Karpas-422 (cell line): ENCODE results near the gene ABCC2. TPM values are rescaled to one million over a fixed set of nuclear protein-coding genes. Genes with fewer than 3 reads are reported as not detected.
"Not testable (repeated sequence)": the region's sequence is repeated elsewhere in the genome, so short reads cannot be mapped to it uniquely, and the experiment has no call there.

Experiments
- DNase-seq: peaks from one replicate; pipeline ENCODE4 v3.0.0-alpha.2; 2015
- H2AFZ ChIP-seq: fragments of 200-600 bp; sonication (generic); 2 replicates; pipeline ENCODE4 v1.6.1; 2014; ENCODE audit warnings: antibody characterized with exemption, low read length, mixed read lengths
- H3K27ac ChIP-seq: fragments of 200-600 bp; sonication (generic); 2 replicates; pipeline ENCODE4 v1.5.1; 2014; ENCODE audit warnings: mild to moderate bottlenecking, low read length, moderate library complexity
- H3K27me3 ChIP-seq: fragments of 200-600 bp; sonication (generic); 2 replicates; pipeline ENCODE4 v1.6.1; 2014; ENCODE audit warnings: low read length, mixed read lengths
- H3K36me3 ChIP-seq: fragments of 200-600 bp; sonication (generic); 2 replicates; pipeline ENCODE4 v1.6.1; 2014; ENCODE audit warnings: low read length, mixed read lengths; ENCODE audit not compliant: insufficient read depth
- H3K4me1 ChIP-seq: fragments of 200-600 bp; sonication (generic); 2 replicates; pipeline ENCODE4 v1.6.1; 2014; ENCODE audit warnings: mild to moderate bottlenecking, low read length, mixed read lengths
- H3K4me2 ChIP-seq: fragments of 200-600 bp; sonication (generic); 2 replicates; pipeline ENCODE4 v1.6.1; 2014; ENCODE audit warnings: low read length, low read depth, mild to moderate bottlenecking; ENCODE audit not compliant: poor library complexity, severe bottlenecking
- H3K4me3 ChIP-seq: fragments of 200-600 bp; sonication (generic); 2 replicates; pipeline ENCODE4 v1.5.1; 2014; ENCODE audit warnings: mild to moderate bottlenecking, antibody characterized with exemption, low read length, mixed read lengths
- H3K79me2 ChIP-seq: fragments of 200-600 bp; sonication (generic); 2 replicates; pipeline ENCODE4 v1.6.1; 2014; ENCODE audit warnings: mild to moderate bottlenecking, low read length, mixed read lengths
- H3K9ac ChIP-seq: fragments of 200-600 bp; sonication (generic); 2 replicates; pipeline ENCODE4 v1.6.0; 2014; ENCODE audit warnings: low read length
- H3K9me2 ChIP-seq: fragments of 200-600 bp; sonication (generic), shearing (Covaris generic); replicated peaks from 2 replicates; pipeline ENCODE4 v1.6.0; 2014; ENCODE audit warnings: mild to moderate bottlenecking, low read length, moderate library complexity; ENCODE audit not compliant: insufficient read depth
- H3K9me3 ChIP-seq: fragments of 300-700, 200-600 bp; sonication (generic); 2 replicates; pipeline ENCODE4 v1.6.1; 2014; ENCODE audit warnings: low read length, mixed read lengths
- H4K20me1 ChIP-seq: fragments of 200-600 bp; sonication (generic); 2 replicates; pipeline ENCODE4 v1.6.1; 2014; ENCODE audit warnings: mild to moderate bottlenecking, antibody characterized with exemption, low read length, low read depth; ENCODE audit not compliant: insufficient read depth
- total RNA-seq: library from RNA; depleted of rRNA; stranded (reverse); fragments of >200 nt; shearing (Covaris generic); gene quantifications from 2 replicates; pipeline ENCODE4 v1.2.3, GENCODE V29; 2014; ENCODE audit warnings: low replicate concordance

ABCC2 gene
- total RNA-seq, 1 experiment from 2014 or later: 0.07 TPM

DNA sequence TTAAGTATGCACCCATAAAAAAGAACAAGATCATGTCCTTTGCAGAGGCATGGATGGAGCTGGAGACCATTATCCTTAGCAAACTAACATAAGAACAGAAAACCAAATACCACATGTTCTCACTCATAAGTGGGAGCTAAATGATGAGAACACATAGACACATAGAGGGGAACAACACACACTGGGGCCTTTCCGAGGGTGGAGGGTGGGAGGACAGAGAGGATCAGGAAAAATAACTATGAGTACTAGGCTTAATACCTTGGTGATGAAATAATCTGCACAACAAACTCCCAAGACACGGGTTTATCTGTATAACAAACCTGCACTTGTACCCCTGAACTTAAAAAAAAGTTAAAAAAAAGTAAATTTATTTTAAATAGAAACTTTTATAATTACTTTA lies 36.3 kb upstream of the ABCC2 start:
- not testable (repeated sequence) for H3K27me3 ChIP-seq, H4K20me1 ChIP-seq, H3K4me1 ChIP-seq, H3K4me3 ChIP-seq, H3K9ac ChIP-seq, H3K9me2 ChIP-seq, H3K27ac ChIP-seq, H3K4me2 ChIP-seq, H2AFZ ChIP-seq, H3K9me3 ChIP-seq, DNase-seq
- Histone ChIP-seq H3K36me3 (peaks cover 73% of the 10 kb centered on the region; the same call in 1 of the 2 replicates), H3K79me2 (peaks cover 45% of the 10 kb centered on the region)

DNA sequence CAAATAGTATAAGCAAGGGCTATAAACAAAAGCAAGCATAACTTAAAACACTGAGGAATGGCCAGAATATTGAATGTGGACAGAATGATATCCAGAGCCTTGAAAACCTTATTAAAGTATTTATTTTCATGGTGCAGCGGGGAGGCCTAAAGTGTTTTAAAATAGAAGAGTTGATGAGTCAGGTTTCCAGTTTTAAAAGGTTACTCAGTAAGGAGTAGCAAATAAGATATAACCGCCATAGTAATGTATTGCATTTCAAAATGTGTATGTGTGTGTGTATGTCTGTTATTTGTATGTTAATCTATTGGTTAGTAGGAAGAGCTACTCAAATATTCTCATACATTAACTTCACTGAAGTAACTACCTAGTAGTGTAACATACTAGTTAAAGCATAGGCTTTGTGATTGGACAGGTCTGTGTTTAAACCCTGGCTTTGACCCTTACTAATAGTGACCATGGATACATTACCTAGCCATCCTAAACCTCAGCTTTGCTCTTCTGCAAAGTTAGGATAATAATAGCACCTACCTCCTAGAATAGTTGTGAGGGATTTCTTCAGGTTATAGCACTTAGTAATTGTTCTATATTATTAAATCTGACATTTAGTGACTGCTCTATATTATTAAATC lies 33.5 kb upstream of the ABCC2 start:
- no peak overlapping the region for H3K27ac ChIP-seq
- H3K9ac ChIP-seq: no peak overlapping the region
- H3K36me3 ChIP-seq: peaks cover 67% of the 10 kb centered on the region; the same call in 1 of the 2 replicates
- H3K27me3 ChIP-seq: no peaks in the 10 kb centered on the region
- H3K9me2 ChIP-seq: no peaks in the 10 kb centered on the region
- H2AFZ ChIP-seq: no peak overlapping the region
- no peak overlapping the region for H3K4me3 ChIP-seq
- H3K9me3 ChIP-seq: no peaks in the 10 kb centered on the region
- no peaks in the 10 kb centered on the region for H3K4me1 ChIP-seq
- peaks cover 31% of the 10 kb centered on the region for H3K79me2 ChIP-seq
- no peak overlapping the region for H3K4me2 ChIP-seq
- H4K20me1 ChIP-seq: no peaks in the 10 kb centered on the region
- DNase-seq: no peak

DNA sequence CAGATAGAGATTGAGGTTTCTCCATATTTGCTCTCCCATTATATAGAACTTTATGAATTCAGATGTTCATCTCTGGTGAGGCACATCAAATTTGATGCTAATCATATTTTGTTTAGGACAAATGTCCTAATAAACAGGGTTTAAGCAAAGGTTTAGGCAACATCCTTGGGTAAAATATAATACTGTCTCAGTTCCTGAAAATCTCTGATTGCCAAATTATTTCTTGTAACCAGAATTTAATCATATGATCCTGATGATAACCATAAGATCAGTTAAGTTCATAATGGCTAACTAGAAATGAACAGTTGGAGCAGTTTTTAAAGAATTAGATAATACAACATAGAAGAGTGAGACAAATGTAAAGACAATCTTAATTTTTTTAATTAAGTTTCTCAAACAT lies 31.8 kb upstream of the ABCC2 start:
- DNase-seq: no peak
- Histone ChIP-seq H3K9me3 (no peaks in the 10 kb centered on the region), H3K27ac (no peak overlapping the region), H3K79me2 (peaks cover 27% of the 10 kb centered on the region), H3K9ac (no peak overlapping the region), H3K27me3 (no peaks in the 10 kb centered on the region), H3K4me3 (no peak overlapping the region), H2AFZ (no peak overlapping the region), H4K20me1 (no peaks in the 10 kb centered on the region), H3K4me1 (no peaks in the 10 kb centered on the region), H3K36me3 (peaks cover 67% of the 10 kb centered on the region), H3K9me2 (no peaks in the 10 kb centered on the region), H3K4me2 (no peak overlapping the region)

DNA sequence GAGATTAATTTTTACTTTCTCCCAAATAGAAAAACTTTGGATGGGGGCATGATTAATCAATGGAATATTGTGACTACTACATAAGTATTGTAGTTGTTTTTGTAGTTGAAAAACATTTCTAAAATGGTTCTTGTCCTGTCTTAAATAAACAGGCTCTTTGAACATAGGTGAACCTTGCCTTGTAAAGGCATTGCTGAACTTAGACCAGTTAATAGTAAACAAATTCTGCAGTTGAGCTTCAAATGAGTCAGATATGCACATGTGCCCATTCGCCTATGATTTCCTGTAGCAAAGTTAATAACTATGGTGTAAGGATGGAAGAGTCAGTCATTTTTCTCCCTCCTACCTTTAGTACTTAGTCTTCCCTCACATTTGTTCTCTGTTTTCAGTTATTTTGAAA lies 27.8 kb upstream of the ABCC2 start:
- Histone ChIP-seq H3K4me2 (no peak overlapping the region), H3K27ac (no peak overlapping the region), H3K9ac (no peak overlapping the region), H3K9me2 (no peaks in the 10 kb centered on the region), H3K4me1 (no peaks in the 10 kb centered on the region), H3K4me3 (no peak overlapping the region), H3K9me3 (no peaks in the 10 kb centered on the region), H2AFZ (no peak overlapping the region), H3K79me2 (peaks cover 5% of the 10 kb centered on the region; the same call in 1 of the 2 replicates), H3K27me3 (no peaks in the 10 kb centered on the region), H4K20me1 (no peaks in the 10 kb centered on the region), H3K36me3 (peaks cover 62% of the 10 kb centered on the region)
- DNase-seq: no peak

DNA sequence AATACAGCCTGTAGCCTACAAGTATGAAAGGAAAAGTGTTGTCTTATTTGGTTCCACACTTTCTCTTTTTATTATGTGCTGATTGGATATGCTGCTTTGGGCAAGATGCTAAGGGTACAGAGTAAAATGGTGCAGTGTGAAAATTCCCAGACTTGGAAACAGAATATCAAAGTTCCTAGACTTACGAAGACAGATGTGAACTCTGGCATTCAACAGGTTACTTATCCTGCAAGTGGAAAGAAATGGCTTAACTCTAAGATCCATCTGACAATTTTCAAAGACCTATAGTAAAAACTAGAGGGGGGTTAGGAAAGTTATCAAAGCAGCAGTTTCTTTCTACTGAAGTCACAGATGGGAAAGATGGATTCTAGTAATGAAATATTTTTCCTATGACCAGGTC lies 26.3 kb upstream of the ABCC2 start:
- H3K9me3 ChIP-seq: no peaks in the 10 kb centered on the region
- no peaks in the 10 kb centered on the region for H3K27me3 ChIP-seq
- no peak overlapping the region for H3K4me2 ChIP-seq
- no peak overlapping the region for H3K27ac ChIP-seq
- no peak for DNase-seq
- H3K36me3 ChIP-seq: peaks cover 52% of the 10 kb centered on the region
- H3K79me2 ChIP-seq: no peaks in the 10 kb centered on the region
- no peaks in the 10 kb centered on the region for H3K4me1 ChIP-seq
- H4K20me1 ChIP-seq: no peaks in the 10 kb centered on the region
- no peak overlapping the region for H2AFZ ChIP-seq
- H3K9me2 ChIP-seq: no peaks in the 10 kb centered on the region
- H3K9ac ChIP-seq: no peak overlapping the region
- H3K4me3 ChIP-seq: no peak overlapping the region

DNA sequence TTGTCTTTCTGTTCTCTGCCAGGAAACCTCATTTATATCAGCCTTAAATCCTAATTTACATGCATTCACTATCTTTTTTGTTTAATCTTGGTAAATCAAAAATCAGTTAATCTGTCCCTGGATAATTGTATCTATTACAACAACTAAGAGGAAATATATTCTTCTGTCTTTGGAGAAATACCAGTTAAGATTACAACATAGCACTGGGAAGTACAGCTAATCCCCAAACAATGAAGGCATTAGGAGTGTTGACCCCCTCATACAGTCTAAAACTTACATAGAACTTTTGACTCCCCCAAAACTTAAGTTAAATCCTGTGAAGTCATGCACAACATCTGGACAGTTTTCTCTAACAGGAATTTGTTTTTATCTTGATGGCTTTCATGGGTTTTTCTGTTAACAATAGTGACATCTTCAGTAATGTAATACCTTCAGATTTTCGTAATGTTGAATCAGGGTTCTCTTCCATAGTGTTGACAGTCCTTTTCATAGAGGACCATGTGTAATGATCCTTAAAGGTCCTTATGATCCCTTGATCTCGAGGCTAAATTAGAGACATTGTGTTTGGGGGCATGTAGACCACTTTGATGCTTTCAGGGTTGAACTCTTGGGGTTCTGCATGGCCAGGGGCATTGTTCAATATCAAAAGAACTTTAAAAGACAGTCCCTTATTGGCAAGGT lies 24.1 kb upstream of the ABCC2 start:
- no peaks in the 10 kb centered on the region for H3K27me3 ChIP-seq
- peaks cover 40% of the 10 kb centered on the region for H3K36me3 ChIP-seq
- H3K9ac ChIP-seq: no peak overlapping the region
- H3K9me2 ChIP-seq: no peaks in the 10 kb centered on the region
- no peak overlapping the region for H3K4me2 ChIP-seq
- no peak for DNase-seq
- no peaks in the 10 kb centered on the region for H3K9me3 ChIP-seq
- H3K27ac ChIP-seq: no peak overlapping the region
- no peaks in the 10 kb centered on the region for H3K4me1 ChIP-seq
- H4K20me1 ChIP-seq: no peaks in the 10 kb centered on the region
- no peak overlapping the region for H2AFZ ChIP-seq
- H3K79me2 ChIP-seq: no peaks in the 10 kb centered on the region
- H3K4me3 ChIP-seq: no peak overlapping the region

DNA sequence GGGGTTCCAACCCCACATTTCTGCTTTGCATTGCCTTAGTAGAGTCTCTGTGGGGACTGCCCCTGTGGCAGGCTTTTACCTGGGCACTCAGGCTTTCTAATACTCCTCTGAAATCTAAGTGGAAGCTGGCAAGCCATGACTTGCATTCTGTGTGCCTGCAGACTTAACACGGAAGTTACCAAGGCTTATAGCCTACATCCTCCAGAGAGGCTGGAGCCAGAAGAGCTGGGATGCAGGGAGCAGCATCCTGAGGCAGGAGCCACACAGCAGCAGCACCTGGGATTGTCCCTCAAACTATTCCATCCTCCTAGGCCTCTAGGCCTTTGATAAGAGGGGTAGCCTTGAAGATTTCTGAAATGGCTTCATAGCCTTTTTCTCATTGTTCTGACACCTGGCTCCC lies 22.1 kb upstream of the ABCC2 start:
- no peak overlapping the region for H2AFZ ChIP-seq
- no peaks in the 10 kb centered on the region for H3K9me3 ChIP-seq
- H3K79me2 ChIP-seq: no peaks in the 10 kb centered on the region
- no peaks in the 10 kb centered on the region for H4K20me1 ChIP-seq
- no peak overlapping the region for H3K4me2 ChIP-seq
- H3K27ac ChIP-seq: no peak overlapping the region
- no peaks in the 10 kb centered on the region for H3K9me2 ChIP-seq
- H3K9ac ChIP-seq: no peak overlapping the region
- H3K4me3 ChIP-seq: no peak overlapping the region
- DNase-seq: no peak
- peaks cover 28% of the 10 kb centered on the region for H3K36me3 ChIP-seq
- H3K27me3 ChIP-seq: no peaks in the 10 kb centered on the region
- peaks cover 3% of the 10 kb centered on the region; the same call in 1 of the 2 replicates for H3K4me1 ChIP-seq

DNA sequence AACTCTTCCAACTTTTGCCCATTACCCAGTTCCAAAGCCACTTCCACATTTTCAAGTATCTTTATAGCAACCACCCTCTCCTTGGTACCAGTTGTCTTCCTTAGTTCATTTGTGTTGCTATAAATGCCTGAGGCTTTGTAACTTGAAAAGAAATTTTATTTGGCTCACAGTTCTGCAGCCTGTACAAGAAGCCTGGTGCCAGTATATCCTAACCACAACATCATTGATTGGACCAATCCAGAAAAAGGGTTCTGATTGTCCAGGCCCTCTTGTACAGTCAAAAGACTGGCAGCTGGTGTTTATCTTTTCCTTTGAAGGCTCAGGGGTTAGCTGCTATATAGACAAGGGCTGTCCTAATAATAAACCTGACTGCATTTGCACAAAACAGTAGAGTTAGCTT lies 21.1 kb upstream of the ABCC2 start:
- H2AFZ ChIP-seq: no peak overlapping the region
- H3K4me1 ChIP-seq: peaks cover 3% of the 10 kb centered on the region; the same call in 1 of the 2 replicates
- no peaks in the 10 kb centered on the region for H3K27me3 ChIP-seq
- no peak overlapping the region for H3K4me3 ChIP-seq
- H3K4me2 ChIP-seq: no peak overlapping the region
- H3K27ac ChIP-seq: no peak overlapping the region
- no peaks in the 10 kb centered on the region for H3K9me3 ChIP-seq
- H3K36me3 ChIP-seq: peaks cover 23% of the 10 kb centered on the region
- no peak for DNase-seq
- H3K79me2 ChIP-seq: no peaks in the 10 kb centered on the region
- no peaks in the 10 kb centered on the region for H4K20me1 ChIP-seq
- no peaks in the 10 kb centered on the region for H3K9me2 ChIP-seq
- no peak overlapping the region for H3K9ac ChIP-seq
